Measurements from ENCODE around the gene MAPK8IP3. TPM values are rescaled to one million over a fixed set of nuclear protein-coding genes. Genes with fewer than 3 reads are reported as not detected.

MAPK8IP3 gene
- total RNA-seq, 4 donors from 2014 or later: 15.8 to 92.1 (median 39.0) TPM

- no peak for TF ChIP-seq CTCF (IDR thresholded peaks at IDR 0.05; ENCODE audit: low read depth)
These were observed 28.8 kb downstream of the MAPK8IP3 start for GRCh38 chr16:1734816-1735215.

GRCh38 chr16:1740234-1740633 is 34.2 kb downstream of the MAPK8IP3 start:
- no peak for TF ChIP-seq CTCF (IDR thresholded peaks at IDR 0.05; ENCODE audit: low read depth)

- TF ChIP-seq CTCF (IDR thresholded peaks at IDR 0.05; ENCODE audit: low read depth): no peak
These were observed 34.9 kb downstream of the MAPK8IP3 start for GRCh38 chr16:1740781-1741490.

GRCh38 chr16:1741553-1742165 is 35.7 kb downstream of the MAPK8IP3 start:
- no peak for TF ChIP-seq CTCF (IDR thresholded peaks at IDR 0.05; ENCODE audit: low read depth)

- TF ChIP-seq CTCF (IDR thresholded peaks at IDR 0.05; ENCODE audit: low read depth): no peak
These were observed 37.7 kb downstream of the MAPK8IP3 start for GRCh38 chr16:1743376-1744337.

GRCh38 chr16:1744338-1744840 is 38.4 kb downstream of the MAPK8IP3 start:
- no peak for TF ChIP-seq CTCF (IDR thresholded peaks at IDR 0.05; ENCODE audit: low read depth)

All from subcutaneous adipose tissue (tissue), 4 donors.